Measurements from ENCODE around the gene NBPF11.

- TF ChIP-seq CTCF (IDR thresholded peaks at IDR 0.05) (no peak), POLR2A (IDR thresholded peaks at IDR 0.05) (no peak)
Measured at GRCh38 chr1:148160343-148161052, 8.4 kb upstream of the NBPF11 start.

Measured in body of pancreas (tissue), 4 donors.